HAP-1 (cell line): Measurements from ENCODE around the gene FGFRL1.
"Not testable (repeated sequence)": the region's sequence is repeated elsewhere in the genome, so short reads cannot be mapped to it uniquely, and the experiment has no call there.

ENCODE experiments used
- DNase-seq, 2 experiments: peaks; one replicate each; pipeline ENCODE4 v3.0.0-alpha.2; 2016 to 2020; ENCODE audit warnings: low spot score in 2 of 2
- H3K27me3 ChIP-seq: fragments of 250-450 bp; sonication (Bioruptor Pico); 2 replicates; pipeline ENCODE4 v1.5.1; 2020; ENCODE audit warnings: low read depth, mild to moderate bottlenecking, moderate library complexity
- H3K36me3 ChIP-seq: fragments of 250-450 bp; sonication (Bioruptor Pico); replicated peaks from 2 replicates; pipeline ENCODE4 v1.5.1; 2020; ENCODE audit warnings: mild to moderate bottlenecking
- H3K4me1 ChIP-seq: fragments of 250-450 bp; sonication (Bioruptor Pico); 2 replicates; pipeline ENCODE4 v1.5.1; 2020; ENCODE audit warnings: mild to moderate bottlenecking
- H3K4me3 ChIP-seq: fragments of 250-450 bp; sonication (Bioruptor Pico); 2 replicates; pipeline ENCODE4 v1.5.1; 2020; ENCODE audit warnings: mild to moderate bottlenecking, moderate library complexity
- H3K9me3 ChIP-seq: fragments of 250-450 bp; sonication (Bioruptor Pico); 2 replicates; pipeline ENCODE4 v1.5.1; 2020; ENCODE audit warnings: mild to moderate bottlenecking, moderate library complexity
- in situ Hi-C: fragments of 300-500 bp; cut with MboI; formaldehyde crosslinking; loops from 3 replicates; pipeline ENCODE4 v1.14.3; 2020; ENCODE audit warnings: low sequenced_read_pairs, inconsistent platforms, mixed read lengths

FGFRL1 gene

GRCh38 chr4:1053080-1053661, 41.7 kb downstream of the FGFRL1 start:
- Histone ChIP-seq H3K9me3 (no peaks in the 10 kb centered on the region), H3K36me3 (no peaks in the 10 kb centered on the region), H3K4me1 (no peaks in the 10 kb centered on the region), H3K27me3 (peaks cover 37% of the 10 kb centered on the region), H3K4me3 (no peak overlapping the region)
- in situ Hi-C loops, result no loop called here
- DNase-seq, result no peak

- H3K4me1 ChIP-seq, result not testable (repeated sequence)
These were observed 42.5 kb downstream of the FGFRL1 start for GRCh38 chr4:1053891-1054290.

GRCh38 chr4:1054696-1055242, 43.3 kb downstream of the FGFRL1 start:
- H3K36me3 ChIP-seq, H3K4me3 ChIP-seq, H3K9me3 ChIP-seq, H3K4me1 ChIP-seq, in situ Hi-C loops, DNase-seq: not testable (repeated sequence)
- H3K27me3 ChIP-seq, result peaks cover 53% of the 10 kb centered on the region

More at GRCh38 chr4:1053891-1054290, 42.5 kb downstream of the FGFRL1 start:
- H3K36me3 ChIP-seq, DNase-seq, H3K9me3 ChIP-seq, H3K4me3 ChIP-seq, in situ Hi-C loops: not testable (repeated sequence)
- peaks cover 44% of the 10 kb centered on the region for H3K27me3 ChIP-seq

- peaks cover 53% of the 10 kb centered on the region for H3K27me3 ChIP-seq
- not testable (repeated sequence) for H3K4me3 ChIP-seq, H3K9me3 ChIP-seq
These were observed 43.8 kb downstream of the FGFRL1 start for GRCh38 chr4:1055243-1055701.

GRCh38 chr4:1055721-1056590, 44.5 kb downstream of the FGFRL1 start:
- Histone ChIP-seq H3K36me3 (no peaks in the 10 kb centered on the region), H3K9me3 (no peaks in the 10 kb centered on the region), H3K4me3 (no peak overlapping the region), H3K4me1 (no peaks in the 10 kb centered on the region), H3K27me3 (peaks cover 55% of the 10 kb centered on the region)
- peak in 1 of 2 experiments; percentile 63 for DNase-seq
- in situ Hi-C loops, result no loop called here

More at GRCh38 chr4:1055243-1055701, 43.8 kb downstream of the FGFRL1 start:
- in situ Hi-C loops, DNase-seq, H3K36me3 ChIP-seq, H3K4me1 ChIP-seq: not testable (repeated sequence)

- Histone ChIP-seq H3K4me1 (no peaks in the 10 kb centered on the region), H3K4me3 (no peak overlapping the region), H3K36me3 (no peaks in the 10 kb centered on the region), H3K9me3 (no peaks in the 10 kb centered on the region), H3K27me3 (peaks cover 51% of the 10 kb centered on the region)
- in situ Hi-C loops, result no loop called here
- DNase-seq, result no peak
These were observed 45.4 kb downstream of the FGFRL1 start for GRCh38 chr4:1056671-1057402.

GRCh38 chr4:1057403-1057745, 45.9 kb downstream of the FGFRL1 start:
- no peak for DNase-seq
- Histone ChIP-seq H3K36me3 (no peaks in the 10 kb centered on the region), H3K4me1 (no peaks in the 10 kb centered on the region), H3K4me3 (no peak overlapping the region), H3K9me3 (no peaks in the 10 kb centered on the region), H3K27me3 (peaks cover 48% of the 10 kb centered on the region)
- in situ Hi-C loops, result no loop called here

- no peaks in the 10 kb centered on the region for H3K36me3 ChIP-seq
- H3K4me1 ChIP-seq, result no peaks in the 10 kb centered on the region
- peaks cover 44% of the 10 kb centered on the region for H3K27me3 ChIP-seq
- no peak for DNase-seq
- no peaks in the 10 kb centered on the region for H3K9me3 ChIP-seq
- in situ Hi-C loops, result no loop called here
- no peak overlapping the region for H3K4me3 ChIP-seq
These were observed 47.0 kb downstream of the FGFRL1 start for GRCh38 chr4:1058198-1058996.

- in situ Hi-C loops, result no loop called here
- DNase-seq, result no peak
- Histone ChIP-seq H3K27me3 (peaks cover 44% of the 10 kb centered on the region), H3K9me3 (no peaks in the 10 kb centered on the region), H3K4me3 (no peak overlapping the region), H3K36me3 (no peaks in the 10 kb centered on the region), H3K4me1 (no peaks in the 10 kb centered on the region)
These were observed 47.7 kb downstream of the FGFRL1 start for GRCh38 chr4:1058997-1059665.

GRCh38 chr4:1060121-1060520, 48.7 kb downstream of the FGFRL1 start:
- peaks cover 44% of the 10 kb centered on the region for H3K27me3 ChIP-seq
- no peaks in the 10 kb centered on the region for H3K4me1 ChIP-seq
- no peak overlapping the region for H3K4me3 ChIP-seq
- H3K9me3 ChIP-seq, result no peaks in the 10 kb centered on the region
- DNase-seq, result no peak
- no peaks in the 10 kb centered on the region for H3K36me3 ChIP-seq
- in situ Hi-C loops, result no loop called here

GRCh38 chr4:1060621-1061020, 49.2 kb downstream of the FGFRL1 start:
- no peak for DNase-seq
- no peak overlapping the region for H3K4me3 ChIP-seq
- in situ Hi-C loops, result no loop called here
- peaks cover 43% of the 10 kb centered on the region for H3K27me3 ChIP-seq
- H3K36me3 ChIP-seq, result no peaks in the 10 kb centered on the region
- no peaks in the 10 kb centered on the region for H3K4me1 ChIP-seq
- H3K9me3 ChIP-seq, result no peaks in the 10 kb centered on the region

GRCh38 chr4:1061056-1061700, 49.8 kb downstream of the FGFRL1 start:
- no peaks in the 10 kb centered on the region for H3K4me1 ChIP-seq
- no peak for DNase-seq
- H3K36me3 ChIP-seq, result no peaks in the 10 kb centered on the region
- no peak overlapping the region for H3K4me3 ChIP-seq
- H3K27me3 ChIP-seq, result peaks cover 37% of the 10 kb centered on the region
- H3K9me3 ChIP-seq, result no peaks in the 10 kb centered on the region
- in situ Hi-C loops, result no loop called here
